GM21528 (cell line): Measurements from ENCODE around the gene SPOCK2.
"Not testable (repeated sequence)": the region's sequence is repeated elsewhere in the genome, so short reads cannot be mapped to it uniquely, and the experiment has no call there.

Experiments
- ATAC-seq: cut with Tn5 transposase; IDR thresholded peaks from one replicate; pipeline ENCODE4 v1.9.1; 2021; ENCODE audit warnings: mild to moderate bottlenecking, moderate library complexity; ENCODE audit not compliant: unreplicated experiment, low FRiP score

The SPOCK2 gene

DNA sequence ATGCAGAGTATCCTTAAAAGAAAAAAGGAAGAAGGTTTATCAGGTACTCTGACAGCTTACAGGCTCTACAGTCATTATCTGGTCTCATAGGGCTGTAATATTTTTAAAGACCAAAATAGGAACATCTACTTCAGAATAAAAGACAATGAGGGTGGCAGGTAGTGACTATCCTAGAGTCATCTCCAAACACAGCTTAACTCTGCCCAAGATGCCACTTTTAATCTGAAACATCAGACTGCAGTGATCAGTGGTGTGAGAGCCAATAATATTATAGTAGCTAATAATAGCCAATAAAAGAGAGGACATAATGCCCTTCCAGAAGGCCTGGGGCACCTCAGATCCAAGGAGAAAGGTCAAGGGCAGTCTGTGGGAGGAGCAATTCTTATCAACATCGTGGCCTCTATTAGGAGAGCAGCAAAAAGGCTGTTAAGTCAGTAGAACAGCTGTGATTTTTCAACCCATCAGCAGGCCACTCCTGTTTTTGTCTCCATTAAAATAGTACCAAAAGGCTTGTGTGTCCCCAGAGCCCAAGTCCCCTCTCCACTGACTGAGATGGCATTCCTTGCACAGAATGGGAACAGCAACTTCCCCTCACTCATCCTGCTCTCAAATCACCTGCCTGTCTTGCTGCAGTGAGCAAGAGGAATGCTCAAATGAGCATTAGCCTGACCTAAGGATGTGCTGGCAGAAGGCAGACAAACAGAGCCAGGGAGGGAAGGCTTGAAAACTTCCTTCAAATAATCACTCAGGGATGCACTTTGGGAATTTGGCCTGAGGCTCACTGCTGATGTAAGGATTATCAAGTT lies 20.7 kb upstream of the SPOCK2 start:
- ATAC-seq, result no peak

DNA sequence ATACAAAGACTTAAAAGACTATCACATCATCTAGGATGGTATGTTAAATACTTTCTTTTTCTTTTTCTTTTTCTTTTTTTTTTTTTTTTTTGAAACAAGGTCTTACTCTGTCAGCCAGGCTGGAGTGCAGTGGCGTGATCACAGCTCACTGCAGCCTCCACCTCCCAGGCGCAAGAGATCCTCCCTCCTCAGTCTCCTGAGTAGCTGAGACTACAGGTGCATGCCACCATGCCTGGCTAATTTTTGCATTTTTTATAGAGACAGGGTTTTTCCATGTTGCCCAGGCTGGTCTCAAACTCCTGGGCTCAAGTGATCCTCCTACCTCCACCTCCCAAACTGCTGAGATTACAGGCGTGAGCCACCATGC lies 19.6 kb upstream of the SPOCK2 start:
- not testable (repeated sequence) for ATAC-seq

GRCh38 chr10:72107325-72108003 lies 19.1 kb upstream of the SPOCK2 start:
- ATAC-seq, result no peak

DNA sequence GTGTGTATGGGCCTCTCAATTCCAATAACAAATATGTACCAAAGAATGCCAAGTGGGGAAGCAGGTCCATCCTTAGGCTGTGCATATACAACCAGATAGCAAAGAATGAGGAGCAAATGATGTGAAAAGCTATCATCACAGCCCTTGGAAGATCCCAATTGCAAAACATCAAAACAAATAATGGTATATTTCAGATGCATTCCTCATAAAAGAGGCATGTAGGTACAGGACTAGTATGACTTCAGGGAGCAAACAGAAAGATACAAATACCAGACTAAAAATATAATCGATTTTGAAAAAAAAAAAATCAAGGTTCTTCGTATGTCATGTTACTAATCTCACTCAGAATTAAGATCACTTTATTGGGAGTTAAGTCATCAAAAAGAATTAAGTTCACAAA lies 18.5 kb upstream of the SPOCK2 start:
- no peak for ATAC-seq

DNA sequence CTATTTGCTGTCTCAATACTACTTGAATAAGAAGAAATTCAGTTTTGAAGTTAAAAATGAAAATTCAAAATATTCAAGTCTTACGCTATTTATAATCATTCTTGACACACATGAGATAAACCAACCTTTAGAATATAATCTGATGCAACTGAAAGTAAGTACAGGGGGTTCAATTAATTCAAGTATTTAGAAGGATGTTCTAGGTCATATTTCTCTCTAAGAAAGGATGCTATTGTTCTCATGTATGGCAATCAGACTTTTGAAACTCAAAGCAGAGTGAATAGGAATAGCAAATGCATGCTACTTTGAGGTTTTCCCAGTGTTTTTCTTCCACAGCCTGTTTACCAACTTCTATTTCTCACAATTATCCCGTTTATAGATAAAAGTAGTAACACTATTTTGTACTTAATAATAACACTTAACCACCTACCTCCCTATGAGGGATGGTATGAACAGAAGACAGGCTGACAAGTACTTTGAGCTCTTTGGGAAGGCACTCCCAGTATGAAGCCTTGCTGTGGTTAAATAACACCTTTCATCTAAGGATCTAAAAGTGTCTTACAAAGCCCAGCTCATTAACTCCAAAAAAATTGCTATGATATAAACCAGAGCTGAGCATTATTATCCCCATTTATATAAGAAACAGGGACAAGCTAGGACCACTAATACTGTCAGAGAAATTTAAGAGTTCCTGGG lies 18.0 kb upstream of the SPOCK2 start:
- ATAC-seq, result no peak

DNA sequence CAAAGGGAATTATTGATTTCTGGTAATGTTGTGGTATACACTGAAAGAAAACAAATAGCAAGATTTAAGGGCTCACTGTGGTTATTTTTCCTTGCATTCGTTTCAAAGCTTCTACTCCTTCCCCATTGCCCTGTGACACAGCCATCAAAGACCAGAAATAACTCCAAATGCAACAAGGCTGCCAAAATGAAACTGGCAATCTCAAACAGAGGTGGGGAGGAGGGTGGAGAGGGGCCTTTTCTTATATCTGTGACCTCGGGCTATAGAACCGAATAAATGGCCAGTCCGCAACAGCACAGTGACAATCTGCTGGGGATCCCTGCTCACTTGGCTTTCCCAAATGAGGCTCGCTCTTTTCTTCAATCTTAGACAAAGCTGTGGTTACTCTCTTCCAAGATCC lies 17.4 kb upstream of the SPOCK2 start:
- ATAC-seq, result no peak

DNA sequence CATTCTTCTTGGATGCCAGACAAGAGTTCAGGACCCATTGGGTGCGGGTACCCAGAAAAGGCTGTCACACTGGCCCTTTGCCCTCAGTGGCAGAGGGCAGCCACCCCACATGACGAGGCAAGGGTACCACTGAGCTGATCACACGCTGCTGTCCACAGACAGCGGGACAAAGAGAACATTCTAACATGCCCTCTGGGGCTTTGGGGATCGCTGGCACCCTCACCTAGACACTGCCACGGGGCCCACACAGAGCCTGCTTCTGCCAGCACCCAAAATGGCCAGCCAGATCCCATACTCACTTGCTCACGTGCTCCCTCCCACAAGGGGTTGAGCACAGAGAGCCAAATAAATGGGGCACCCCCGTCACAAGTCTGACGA lies 16.7 kb upstream of the SPOCK2 start:
- no peak for ATAC-seq

DNA sequence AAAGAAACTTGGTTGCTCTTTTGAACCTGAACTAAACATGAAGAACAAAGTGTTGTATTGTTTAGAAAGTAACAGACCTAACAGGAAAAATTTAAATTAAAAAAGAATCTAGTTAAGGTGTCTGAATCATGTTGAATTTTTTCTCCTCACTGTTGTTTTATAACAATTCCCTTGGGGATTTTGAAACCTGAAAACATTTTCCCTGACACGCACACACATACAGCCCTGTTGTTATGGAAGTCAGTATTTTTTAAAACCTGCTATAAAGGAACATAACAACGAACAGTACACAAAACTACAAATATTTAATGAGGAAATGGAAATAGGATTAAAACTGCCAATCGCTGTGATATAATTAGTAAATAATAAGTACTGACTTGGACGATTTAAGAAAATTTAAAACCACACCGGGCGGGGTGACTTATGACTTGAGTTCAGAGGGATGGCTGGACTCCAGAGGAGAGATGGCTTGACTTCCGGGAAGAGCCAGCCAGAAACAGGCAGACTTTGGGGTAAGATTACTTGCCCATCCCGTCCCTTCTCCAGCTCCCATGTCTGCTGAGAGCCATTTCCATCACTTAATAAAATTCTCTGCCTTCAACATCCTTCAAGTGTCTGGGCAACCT lies 16.2 kb upstream of the SPOCK2 start:
- no peak for ATAC-seq

GRCh38 chr10:72099600-72099921 lies 11.2 kb upstream of the SPOCK2 start:
- no peak for ATAC-seq

GRCh38 chr10:72098836-72099599 lies 10.7 kb upstream of the SPOCK2 start:
- ATAC-seq, result no peak

- ATAC-seq, result no peak
Measured at GRCh38 chr10:72098301-72098835, 10.0 kb upstream of the SPOCK2 start.

GRCh38 chr10:72097448-72098300 lies 9.3 kb upstream of the SPOCK2 start:
- no peak for ATAC-seq

DNA sequence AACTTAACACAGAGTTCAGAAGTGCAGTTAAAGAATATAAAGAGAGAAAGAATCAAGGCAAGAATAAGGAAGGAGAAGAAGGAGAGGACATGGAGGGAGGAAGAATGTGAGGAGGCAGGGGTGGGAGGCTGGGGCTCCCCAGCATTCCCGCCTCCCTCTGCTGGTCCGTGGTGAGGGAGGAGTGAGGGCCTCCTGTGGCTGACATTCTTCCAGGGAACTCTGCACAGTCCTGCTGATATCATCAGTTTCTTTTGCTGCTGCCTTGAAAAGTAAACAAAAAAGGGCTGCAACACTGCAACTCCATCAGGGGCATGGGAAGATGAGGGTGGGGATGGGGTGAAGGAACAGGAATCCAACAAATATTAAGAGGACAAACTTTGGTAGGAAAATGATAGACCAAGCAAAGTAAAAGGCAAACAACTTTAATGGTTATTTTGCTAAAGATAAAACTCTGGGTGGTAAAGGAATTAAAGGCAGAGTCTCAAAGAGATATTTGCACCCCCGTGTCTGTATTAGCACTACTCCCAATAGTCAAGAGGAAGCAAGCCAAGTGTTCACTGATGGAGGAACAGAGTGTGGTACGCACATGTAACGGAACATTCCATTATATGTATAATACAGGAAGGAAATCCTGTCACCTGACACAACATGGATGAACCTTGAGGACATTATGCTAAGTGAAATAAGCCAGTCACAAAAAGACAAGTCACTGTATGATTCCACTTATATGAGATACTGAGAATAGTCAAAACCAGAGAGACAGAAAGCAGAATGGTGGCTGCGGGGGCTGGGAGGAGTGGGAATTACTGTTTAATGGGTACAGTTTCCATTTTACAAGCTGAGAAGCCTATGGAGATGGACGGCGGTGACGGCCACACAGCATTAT lies 8.0 kb upstream of the SPOCK2 start:
- no peak for ATAC-seq

- no peak for ATAC-seq
Measured at GRCh38 chr10:72095195-72095594, 6.8 kb upstream of the SPOCK2 start.

DNA sequence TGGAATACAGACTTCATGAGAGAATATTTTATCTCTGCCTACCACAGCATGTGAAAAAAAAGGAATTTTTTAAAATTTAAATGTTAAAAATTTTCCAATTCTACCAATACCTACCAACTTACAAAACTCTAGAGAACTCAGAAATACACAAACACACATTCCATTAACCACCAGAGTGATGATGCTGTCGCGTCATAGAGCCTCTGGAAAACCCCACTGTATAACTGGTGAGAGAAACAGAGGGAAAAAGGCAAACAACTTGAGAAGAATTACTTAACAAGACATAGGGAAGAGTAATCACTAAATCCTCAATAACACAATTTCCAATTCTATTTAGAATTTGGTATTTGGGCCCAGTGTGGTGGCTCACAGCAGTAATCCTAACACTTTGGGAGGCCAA lies 6.2 kb upstream of the SPOCK2 start:
- ATAC-seq, result no peak

DNA sequence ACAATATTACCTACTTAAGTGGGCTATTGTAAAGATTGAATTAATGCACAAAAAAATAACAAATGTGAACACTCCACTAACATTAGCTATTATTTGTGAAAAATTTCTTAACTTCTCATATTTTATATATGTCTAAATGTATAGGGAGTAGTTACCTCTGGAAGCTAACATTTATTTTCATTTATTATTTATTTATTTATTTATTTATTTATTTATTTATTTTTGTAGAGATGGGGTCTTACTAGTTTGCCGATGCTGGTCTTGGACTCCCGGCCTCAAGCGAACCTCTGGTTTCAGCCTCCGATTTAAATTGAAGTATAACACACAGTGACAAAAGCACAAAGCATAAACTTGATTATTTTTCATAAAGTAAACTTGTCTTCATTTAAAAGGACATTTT lies 5.1 kb upstream of the SPOCK2 start:
- no peak for ATAC-seq

GRCh38 chr10:72092987-72093386 lies 4.6 kb upstream of the SPOCK2 start:
- no peak for ATAC-seq

- no peak for ATAC-seq
Measured at GRCh38 chr10:72092171-72092924, 4.0 kb upstream of the SPOCK2 start.
